HG02798 (cell line): ENCODE measurements around the gene FAM20C.
"Not testable (repeated sequence)": the region's sequence is repeated elsewhere in the genome, so short reads cannot be mapped to it uniquely, and the experiment has no call there.

ENCODE experiments used
- ATAC-seq: cut with Tn5 transposase; IDR thresholded peaks from one replicate; pipeline ENCODE4 v1.9.1; 2021; ENCODE audit warnings: mild to moderate bottlenecking; ENCODE audit not compliant: unreplicated experiment, poor library complexity

Gene FAM20C

GRCh38 chr7:171912-172515, 20.4 kb upstream of the FAM20C start:
- ATAC-seq: no peak

GRCh38 chr7:173209-173918, 19.0 kb upstream of the FAM20C start:
- ATAC-seq: no peak

- no peak for ATAC-seq
Measured at GRCh38 chr7:174716-175115, 17.7 kb upstream of the FAM20C start.

GRCh38 chr7:175955-176354, 16.4 kb upstream of the FAM20C start:
- no peak for ATAC-seq

- no peak for ATAC-seq
Measured at GRCh38 chr7:176381-176780, 16.0 kb upstream of the FAM20C start.

GRCh38 chr7:176786-177459, 15.4 kb upstream of the FAM20C start:
- ATAC-seq: no peak

GRCh38 chr7:178444-178843, 13.9 kb upstream of the FAM20C start:
- no peak for ATAC-seq

GRCh38 chr7:179209-179681, 13.1 kb upstream of the FAM20C start:
- no peak for ATAC-seq

- no peak for ATAC-seq
Measured at GRCh38 chr7:179948-180694, 12.2 kb upstream of the FAM20C start.

GRCh38 chr7:181738-182137, 10.6 kb upstream of the FAM20C start:
- ATAC-seq: no peak

- not testable (repeated sequence) for ATAC-seq
Measured at GRCh38 chr7:182502-182901, 9.9 kb upstream of the FAM20C start.

GRCh38 chr7:183496-184292, 8.7 kb upstream of the FAM20C start:
- no peak for ATAC-seq

- ATAC-seq: no peak
Measured at GRCh38 chr7:184294-185264, 7.8 kb upstream of the FAM20C start.

GRCh38 chr7:186516-187113, 5.8 kb upstream of the FAM20C start:
- ATAC-seq: no peak

GRCh38 chr7:187227-187927, 5.0 kb upstream of the FAM20C start:
- no peak for ATAC-seq

GRCh38 chr7:188174-188573, 4.2 kb upstream of the FAM20C start:
- no peak for ATAC-seq

- no peak for ATAC-seq
Measured at GRCh38 chr7:188727-189500, 3.5 kb upstream of the FAM20C start.
